Dedifferentiated amniotic fluid mesenchymal stem cell (primary cell): ENCODE data around the gene ZBTB8A.
A peak's percentile ranks its signal among the peaks of the same experiment; 100 is the strongest.
"Not testable (repeated sequence)": the region's sequence is repeated elsewhere in the genome, so short reads cannot be mapped to it uniquely, and the experiment has no call there.

Experiments
- DNase-seq: peaks from one replicate; pipeline ENCODE4 v3.0.0-alpha.2; 2016; ENCODE audit errors: extremely low spot score

Gene ZBTB8A

DNA sequence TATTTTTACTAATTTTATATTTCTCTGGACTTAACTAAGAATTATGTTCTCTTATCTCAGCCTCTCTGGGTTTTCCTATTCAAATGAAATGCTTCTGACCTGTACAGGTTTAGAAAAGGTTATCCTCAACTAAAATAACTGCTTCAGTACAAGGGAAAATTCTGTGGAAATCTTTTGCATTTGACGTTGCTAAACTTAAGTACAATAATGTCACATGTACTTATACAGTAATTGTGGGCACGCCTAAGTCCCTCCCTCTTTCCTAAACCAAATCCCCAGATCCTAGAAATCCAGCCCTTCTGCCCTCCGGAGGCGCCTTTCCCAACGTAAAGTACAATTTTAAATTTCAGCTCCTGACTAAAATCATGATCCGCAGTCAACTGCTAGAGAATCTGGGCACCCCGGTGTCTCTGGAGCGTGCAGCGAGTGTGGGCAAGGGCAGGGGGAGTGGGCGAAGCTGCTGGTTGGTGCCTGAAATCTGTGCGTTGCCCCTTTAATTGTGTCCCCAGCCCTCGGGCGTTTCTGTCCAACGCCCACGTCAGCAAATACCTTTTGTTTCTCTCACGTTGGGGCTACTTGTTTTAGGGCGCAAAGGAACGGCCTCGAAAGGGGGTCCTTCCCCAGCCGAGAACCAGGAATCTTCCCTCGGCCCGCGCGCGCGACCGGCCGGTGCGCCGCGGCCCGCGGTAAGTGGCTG, at the start of gene ZBTB8A:
ZBTB8A (plus strand) TSS at position 541 of the 697 bp plus-strand sequence. CDS start 53,505 bp downstream, outside the sequence.
- peak; percentile 62 for DNase-seq

DNA sequence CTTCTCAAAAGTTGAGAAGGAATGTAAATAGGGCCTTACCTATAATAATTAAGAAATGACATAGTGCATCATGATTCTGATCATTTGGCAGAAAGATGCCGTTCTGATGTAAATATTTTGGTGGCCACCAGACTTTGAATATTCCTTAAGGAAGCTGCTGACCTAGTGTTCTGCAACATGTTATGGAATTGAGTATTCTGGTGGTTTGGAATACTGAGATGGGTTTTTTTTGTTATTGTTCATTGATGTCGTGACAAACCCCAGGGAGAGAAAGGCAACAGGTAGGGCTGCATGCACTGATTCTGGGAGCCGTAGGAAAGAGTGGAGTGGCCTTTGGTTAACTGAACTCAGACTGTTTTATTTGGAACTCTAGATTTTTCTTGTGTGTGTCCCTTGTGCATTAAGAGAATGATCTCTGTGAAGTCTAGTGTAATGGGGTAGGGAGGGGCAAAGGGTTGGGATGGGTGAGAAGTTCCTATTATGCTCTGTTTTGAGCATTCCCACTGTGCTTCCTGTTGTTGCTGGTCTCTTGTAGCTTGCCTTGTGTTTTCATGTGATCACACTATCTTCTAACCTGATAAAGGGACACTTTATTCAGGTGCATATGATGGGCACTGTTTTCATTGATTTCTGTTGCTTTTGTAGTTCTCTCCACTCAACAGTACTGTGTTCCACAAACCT, 49.3 kb upstream of the ZBTB8A start:
- no peak for DNase-seq

DNA sequence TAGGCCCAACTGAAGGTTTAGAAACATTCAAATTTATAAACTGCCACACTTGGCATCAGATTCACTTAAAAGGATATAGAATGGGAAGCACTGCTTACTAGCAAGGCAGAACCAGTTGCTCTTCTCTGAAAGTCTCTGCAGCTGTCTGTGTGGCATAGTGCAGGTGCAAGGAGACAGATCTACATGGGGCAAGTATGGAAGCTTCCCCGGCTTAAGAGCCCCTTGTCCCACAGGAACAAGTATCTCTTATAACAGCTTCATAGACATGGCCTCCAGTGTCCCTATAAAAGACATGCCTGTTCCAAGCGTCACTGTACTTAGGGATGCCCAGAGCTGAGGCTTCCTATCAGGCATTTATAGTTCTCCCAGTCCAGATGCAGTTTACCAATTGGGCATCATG, 47.8 kb upstream of the ZBTB8A start:
- DNase-seq = no peak

DNA sequence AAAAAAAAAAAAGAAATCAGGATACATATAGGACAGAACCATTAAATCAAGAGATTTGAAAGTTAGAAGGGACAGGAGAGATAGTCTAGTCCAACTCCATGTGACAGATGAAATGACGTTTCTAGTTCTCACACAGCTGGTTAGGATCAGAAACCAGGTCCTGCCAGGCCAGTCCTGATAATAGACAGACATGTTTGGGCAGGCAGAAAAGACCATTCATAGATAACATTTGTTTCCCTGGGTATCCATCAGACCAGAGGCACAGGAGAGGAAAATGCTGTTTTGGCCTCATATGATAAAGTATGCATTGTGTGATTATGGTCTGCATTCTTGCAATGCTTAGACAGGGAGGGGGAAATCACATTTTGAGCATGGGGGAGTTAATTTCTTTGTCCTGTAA, 45.0 kb upstream of the ZBTB8A start:
- DNase-seq = peak; percentile 31

DNA sequence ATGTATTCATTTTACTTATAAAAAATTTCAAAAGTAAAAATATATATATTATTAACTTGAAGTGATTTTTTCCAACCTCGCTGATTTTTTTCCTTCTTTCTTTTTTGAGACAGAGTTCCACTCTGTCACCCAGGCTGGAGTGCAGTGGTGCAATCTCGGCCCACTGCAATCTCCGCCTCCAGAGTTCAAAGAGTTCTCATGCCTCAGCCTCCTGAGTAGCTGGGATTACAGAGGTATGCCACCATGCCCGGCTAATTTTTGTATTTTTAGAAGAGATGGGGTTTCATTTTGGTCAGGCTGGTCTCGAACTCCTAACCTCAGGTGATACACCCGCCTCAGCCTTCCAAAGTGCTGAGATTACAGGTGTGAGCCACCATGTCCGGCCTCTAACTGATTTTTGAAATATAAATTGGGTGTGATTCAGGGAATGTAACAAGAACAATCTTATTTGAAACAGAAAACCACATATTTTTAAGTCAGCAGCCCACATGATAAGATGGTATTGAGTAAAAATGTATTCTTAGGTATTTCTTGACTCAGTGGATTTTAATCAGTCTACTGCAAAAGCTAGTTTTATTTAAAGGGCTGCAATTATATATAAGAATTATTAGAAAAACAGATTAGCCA, 44.4 kb upstream of the ZBTB8A start:
- no peak for DNase-seq

DNA sequence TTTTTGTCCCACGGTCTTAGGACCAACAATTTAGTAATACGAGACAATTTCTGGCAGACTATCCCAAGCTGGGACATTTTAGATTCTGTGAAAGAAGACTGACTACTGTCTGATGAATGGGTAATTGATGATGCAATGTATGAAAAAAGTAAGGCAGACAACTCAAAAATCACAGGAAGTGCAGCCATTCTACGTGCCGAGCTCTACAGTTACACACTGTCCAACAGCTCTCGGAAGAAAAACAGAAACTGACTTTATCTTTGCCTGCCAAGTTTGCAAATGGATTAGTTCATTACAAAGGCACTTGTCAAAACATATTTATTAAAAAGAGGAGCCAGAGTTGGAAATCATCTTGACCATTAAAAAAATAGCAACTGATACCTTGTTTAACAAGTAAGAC, 43.1 kb upstream of the ZBTB8A start:
- no peak for DNase-seq

DNA sequence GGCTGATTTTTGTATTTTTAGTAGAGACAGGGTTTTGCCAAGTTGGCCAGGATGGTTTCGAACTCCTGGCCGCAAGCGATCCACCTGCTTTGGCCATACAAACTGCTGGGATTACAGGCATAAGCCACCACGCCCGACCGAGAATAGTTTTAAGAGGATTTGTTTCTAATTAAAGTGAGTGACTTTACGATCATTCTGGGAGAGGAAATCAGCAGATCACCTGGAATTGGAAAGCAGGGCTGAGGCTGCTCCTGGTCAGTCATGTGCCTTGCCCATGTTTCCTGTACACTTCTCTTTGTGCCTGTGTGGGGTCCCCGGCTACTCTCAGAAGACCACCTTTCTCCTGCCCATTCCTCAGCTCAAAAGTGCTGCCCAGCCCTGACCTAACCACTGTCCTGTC, 40.5 kb upstream of the ZBTB8A start:
- no peak for DNase-seq

DNA sequence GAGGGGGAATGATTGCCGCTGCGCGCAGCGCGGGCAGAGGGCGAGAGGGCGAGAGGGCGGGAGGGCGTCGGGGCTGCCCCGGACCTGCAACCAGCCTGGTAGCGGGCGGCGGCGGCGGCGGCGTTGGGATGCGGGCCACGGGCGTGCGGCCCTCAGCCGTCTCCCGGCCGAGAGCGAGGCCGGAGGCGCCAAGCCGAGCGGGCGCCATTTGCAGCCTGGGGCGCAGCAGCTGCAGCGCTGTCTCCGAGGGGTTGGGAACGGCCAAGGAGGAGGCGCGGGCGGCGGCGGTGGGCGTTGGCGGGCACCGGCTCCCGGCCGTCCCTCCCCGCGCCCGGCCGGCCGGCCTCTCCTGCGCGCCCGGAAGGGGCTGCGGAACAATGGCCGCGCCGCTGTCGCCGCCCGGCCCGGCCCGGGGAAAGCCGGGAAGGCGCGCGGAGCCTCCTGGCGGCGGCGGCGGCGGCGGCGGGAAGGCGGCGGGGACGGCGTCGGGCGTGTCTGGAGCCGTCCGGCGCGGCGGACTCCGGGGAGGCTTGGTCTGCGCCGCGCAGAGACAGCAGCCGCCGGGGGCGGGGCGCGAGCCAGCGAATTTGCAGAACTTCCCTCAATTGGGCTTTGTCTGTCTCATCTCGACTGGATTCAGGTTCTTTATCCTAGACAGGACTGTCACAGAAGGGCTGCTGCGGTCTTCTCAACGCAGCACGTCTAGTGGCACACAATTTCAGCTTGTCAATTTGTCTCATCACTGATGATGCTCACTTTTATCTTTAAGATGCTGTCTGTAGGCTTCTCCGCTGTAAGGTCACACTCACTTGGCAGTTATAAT, 38.6 kb upstream of the ZBTB8A start:
- DNase-seq = peak; percentile 41

DNA sequence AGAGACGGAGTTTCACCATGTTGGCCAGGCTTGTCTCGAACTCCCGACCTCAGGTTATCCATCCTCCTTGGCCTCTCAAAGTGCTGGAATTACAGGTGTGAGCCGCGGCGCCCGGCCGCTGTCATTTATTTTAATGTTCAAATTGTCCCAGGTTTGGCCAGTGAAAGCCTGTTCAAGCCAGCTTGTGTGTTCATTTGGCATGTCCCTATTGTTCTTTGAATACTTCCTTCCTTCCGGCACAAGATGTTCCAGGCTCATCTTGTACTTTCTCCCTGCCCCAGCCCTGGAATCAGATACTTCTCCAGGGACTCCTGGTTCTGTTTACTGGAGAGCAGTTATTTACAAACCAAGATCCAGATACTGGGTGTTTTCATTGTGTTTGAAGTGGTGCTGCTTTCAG, 37.4 kb upstream of the ZBTB8A start:
- no peak for DNase-seq

DNA sequence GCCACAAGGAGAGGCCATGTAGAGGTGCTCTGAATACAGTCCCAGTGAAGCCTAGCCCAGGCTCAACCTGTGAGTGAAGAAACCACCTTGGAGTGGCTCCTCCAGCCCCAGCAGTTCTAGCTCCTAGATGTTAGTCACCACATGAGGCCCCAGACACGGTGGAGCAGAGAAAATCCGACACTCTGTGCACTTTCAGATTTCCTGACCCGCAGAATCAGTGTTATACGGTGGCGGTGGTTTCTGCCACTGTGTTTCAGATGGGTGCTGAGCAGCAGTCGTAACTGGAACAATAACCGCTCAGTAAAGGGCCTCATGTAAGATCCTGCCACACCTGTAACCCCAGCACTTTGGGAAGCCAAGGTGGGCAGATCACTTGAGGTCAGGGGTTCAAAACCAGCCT, 36.1 kb upstream of the ZBTB8A start:
- DNase-seq = no peak

DNA sequence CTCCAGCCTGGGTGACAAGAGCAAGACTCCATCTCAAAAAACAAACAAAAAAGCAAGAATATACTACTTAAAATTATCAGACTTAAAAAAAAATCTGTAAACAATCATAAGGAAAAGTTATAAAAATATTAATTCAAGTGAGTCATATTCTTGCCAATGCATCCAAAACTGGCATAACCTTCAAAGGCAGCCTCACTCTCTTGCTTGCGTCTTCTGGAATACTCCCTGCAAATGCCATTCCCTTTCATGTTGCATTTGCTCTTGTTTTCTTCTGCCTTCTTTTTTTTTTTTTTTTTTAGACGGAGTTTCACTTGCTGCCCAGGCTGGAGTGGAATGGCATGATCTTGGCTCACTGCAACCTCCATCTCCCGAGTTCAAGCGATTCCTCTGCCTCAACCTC, 32.2 kb upstream of the ZBTB8A start:
- DNase-seq = no peak

DNA sequence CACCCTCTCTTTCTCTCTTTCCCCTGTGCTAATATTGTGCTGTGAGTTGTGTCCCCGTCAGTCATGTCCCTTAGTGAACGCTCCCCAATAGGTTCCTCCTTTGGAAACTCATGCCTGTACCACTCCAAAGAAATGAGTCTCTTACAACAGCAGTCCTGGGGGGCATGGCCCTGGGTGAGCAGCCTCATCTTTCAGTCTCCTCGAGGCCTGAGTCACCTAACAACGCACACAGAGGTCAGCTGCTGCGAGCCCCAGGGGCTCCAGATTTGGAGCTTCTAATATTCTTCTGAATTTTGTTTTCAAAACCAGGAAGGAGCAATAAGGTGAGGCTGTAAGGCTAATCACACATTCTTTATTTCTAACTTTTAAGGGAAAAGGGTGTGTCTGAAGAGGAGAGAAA, 30.5 kb upstream of the ZBTB8A start:
- DNase-seq = no peak

DNA sequence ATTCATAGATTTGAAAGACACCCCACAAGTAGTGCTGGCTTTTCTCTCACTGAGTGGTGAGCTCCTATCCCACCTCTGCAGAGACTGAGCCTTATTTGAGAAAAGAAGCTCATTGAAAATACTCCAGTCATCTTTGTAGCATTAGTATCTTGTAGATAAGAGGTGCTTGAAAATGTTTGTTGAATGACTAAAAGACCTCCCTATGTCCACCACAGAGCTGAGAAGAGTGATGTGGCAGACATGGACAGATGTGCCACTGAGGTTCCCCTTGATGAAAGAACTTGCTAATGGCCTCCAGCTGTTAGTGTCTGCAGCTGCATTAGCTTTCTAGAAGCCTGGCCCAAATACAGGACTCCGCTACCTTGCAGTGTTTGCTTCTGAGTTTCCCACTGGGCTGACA, 29.3 kb upstream of the ZBTB8A start:
- no peak for DNase-seq

DNA sequence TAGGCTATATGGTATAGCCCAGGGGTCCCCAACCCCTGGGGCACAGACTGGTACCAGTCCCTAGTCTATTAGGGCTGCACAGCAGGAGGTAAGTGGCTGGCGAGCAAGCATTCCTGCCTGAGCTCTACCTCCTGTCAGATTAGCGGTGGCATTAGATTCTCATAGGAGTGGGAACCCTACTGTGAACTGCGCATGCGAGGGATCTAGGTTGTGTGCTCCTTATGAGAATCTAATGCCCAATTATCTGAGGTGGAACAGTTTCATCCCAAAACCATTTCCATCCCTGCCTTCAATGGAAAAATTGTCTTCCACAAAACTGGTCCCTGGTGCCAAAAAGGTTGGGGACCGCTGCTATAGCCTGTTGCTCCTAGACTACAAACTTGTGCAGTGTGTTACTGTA, 22.8 kb upstream of the ZBTB8A start:
- DNase-seq = no peak

DNA sequence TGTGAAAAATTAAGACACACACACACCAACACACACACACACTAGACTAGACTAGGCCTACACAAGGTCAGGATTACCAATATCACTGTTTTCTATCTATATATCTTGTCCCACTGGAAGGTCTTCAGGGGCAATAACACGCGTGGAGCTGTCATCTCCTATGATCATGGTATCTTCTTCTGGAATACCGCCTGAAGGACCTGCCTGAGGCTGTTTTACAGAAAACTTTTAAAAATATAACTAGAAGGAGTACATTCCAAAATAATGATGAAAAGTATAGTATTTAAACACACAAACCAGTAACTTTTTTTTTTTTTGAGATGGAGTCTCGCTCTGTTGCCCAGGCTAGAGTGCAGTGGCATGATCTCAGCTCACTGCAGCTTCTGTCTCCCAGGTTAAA, 20.3 kb upstream of the ZBTB8A start:
- DNase-seq = no peak

DNA sequence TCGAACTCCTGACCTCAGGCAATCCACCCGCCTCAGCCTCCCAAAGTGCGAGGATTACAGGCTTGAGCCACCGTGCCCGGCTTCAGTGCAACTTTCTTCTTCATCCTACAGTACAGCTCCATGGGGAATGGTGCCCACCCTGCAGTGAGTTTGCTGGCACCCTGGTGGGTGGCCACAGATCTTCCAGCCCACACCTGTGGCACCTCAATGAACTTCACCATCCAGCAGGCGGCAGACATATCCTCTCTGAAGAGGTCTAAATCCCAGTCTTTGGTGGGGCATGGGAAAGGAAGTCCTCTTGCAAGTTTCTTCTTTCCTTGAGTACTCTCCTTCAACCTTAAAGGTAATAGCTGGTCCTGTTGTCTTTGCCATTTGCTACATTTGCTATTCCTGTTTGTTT, 18.1 kb upstream of the ZBTB8A start:
- no peak for DNase-seq

DNA sequence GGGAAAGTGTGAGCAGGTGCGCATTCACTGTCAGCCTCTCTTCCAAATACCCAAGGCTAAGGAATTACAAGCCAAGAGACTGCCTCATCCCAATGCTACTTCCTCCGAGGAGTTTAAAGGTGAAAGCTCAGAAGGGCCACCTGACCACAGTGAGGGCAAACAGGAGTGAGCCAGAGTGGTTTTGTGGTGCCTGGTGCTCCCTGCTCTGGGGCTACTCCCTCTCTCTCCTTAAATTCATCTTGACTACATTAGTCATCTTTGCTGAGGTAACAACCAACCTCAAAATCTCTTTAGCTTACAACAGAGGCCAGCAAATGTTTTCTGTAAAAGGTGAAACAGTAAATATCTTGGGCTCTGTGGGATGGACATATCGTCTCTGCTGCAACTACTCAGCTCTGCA, 14.2 kb upstream of the ZBTB8A start:
- DNase-seq = no peak

DNA sequence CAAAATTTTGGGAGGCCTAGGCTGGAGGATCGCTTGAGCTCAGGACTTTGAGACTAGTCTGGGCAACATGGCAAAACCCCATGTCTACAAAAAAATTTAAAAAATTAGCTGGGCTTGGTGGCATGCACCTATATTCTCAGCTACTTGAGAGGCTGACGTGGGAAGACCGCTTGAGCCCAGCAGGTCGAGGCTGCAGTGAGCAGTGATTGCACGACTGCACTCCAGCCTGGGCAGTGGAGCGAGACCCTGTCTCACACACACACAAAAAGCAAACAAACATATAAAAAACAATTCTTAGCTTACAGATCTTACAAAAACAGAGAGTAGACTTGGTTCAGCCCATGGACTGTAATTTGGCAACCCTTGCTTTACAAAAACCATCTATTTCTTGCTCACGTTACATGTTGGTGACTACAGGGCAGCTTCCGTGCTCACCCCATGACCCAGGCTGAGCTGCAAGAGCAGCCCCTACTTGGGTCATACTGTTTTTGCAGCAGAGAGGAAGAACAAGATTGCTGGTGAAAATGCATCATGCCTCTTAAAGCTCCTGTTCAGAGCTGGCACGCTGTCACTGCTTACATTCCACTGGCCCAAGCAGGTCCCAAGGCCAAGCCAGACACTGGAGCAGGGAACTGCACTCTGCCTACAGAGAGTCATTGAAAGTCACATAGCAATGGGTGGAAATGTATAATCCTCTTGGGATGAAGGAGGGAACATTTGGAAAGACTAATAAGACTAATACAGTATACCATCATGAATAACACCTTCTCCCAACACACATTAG, 13.4 kb upstream of the ZBTB8A start:
- DNase-seq = no peak

DNA sequence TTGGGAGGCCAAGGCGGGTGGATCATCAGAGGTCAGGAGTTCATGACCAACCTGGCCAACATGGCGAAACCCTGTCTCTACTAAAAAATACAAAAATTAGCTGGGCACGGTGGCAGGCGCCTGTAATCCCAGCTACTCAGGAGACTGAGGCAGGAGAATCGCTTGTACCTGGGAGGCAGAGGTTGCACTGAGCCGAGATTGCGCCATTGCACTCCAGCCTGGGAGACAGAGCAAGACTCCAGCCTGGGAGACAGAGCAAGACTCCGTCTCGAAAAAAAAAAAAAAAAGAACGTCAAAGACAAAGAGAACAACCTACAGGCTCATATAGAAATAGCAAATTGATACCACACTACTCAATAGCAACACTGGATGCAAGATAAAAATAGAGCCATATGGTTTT, 10.7 kb upstream of the ZBTB8A start:
- DNase-seq = not testable (repeated sequence)

DNA sequence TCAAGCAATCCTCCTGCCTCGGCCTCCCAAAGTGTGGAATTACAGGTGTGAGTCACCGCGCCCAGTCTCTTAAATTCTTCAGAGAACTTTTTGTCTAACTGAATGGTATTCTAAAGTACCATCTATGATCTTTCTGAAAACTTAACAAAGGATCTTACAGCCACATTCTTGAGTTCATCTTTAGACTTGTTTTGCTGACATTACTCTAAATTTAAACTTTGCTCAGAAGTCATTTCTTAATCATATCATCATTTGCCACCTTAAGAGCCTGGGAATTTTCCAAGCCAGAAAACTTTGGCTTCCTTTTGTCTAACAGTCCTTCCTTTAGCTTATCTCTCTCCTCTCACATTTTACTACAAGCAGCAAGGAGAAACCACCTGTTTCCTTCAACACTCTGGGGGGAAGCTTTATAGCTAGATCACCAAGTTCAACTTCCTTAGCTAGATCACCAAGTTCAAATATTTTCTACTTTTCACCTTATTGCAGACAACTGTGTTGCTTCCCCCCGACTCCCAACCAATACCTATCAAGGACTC, 5.4 kb upstream of the ZBTB8A start:
- no peak for DNase-seq

DNA sequence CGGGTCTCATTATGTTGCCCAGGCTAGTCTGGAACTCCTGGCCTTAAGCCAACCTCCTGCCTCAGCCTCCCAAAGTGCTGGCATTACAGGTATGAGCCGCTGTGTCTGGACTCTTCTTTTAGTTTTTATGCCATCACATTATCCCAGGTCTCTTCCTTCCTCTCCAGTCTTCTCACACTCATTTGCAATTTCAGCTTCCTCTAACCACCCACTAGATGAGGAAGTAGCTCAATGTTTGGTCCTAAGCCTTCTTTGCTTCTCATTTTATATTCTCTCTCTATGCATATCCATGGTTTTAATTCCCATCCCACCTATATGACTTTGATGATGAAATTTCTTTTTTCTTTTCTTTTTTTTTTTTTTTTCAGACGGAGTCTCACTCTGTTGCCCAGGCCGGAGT, 3.1 kb upstream of the ZBTB8A start:
- DNase-seq = no peak
